ENCODE data around the gene FAM20A.

Gene FAM20A

GRCh38 chr17:68565661-68566441 is 35.3 kb downstream of the FAM20A start:
- no peak for DNase-seq (ENCODE audit: low read depth in 2 of 2)

DNA sequence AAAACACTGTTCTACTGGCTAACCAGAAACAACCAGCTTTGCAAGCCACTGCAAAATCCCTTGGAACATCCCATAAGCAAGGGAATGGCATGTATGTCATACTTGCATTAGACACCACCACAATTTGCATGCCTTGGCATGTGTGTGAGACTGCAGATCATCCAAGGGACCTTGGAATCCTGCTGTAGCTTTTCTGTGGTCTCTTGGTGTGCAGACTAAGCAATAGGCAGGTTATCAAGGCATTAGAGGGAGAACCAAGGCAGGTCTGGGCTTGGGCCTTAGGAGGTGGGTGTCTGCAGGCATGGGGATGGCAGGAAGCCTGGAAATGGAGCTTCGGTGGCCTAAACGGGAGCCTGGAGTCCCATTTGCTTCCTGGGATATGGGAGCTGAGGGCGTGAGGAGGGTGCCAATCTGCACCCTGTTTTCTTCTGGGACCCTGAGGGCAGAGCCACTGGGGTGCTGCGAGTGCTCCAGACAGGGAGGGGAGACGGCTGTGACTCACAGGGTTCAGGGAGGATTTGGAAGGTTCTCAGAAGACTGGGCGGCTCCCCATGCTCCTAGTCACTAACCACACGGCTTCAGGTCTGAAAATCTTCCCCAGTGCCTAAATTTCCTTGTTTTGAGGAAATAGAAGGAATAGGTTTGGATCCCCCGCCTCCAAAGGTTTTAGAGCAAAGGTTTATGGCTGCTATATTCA is 36.6 kb downstream of the FAM20A start:
- DNase-seq (ENCODE audit: low read depth in 2 of 2) = no peak

DNA sequence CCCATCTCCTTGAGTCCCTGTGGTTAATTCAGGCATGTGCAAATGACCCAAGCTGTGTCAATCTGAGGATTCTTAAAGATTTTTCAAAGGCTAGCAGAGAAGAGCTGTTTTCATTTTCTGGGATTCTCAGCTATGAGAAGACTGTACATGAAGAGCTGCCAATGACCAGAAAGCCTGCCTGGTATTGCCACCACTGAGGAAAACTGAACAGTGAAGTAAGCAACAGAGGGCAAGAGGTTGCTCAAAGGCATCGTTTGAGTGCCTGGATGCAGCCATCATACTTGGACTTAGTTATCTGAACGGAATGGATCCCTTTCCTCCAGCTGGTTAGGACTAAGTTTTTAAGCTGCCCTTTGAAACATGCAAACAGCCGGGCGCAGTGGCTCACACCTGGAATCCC is 38.4 kb downstream of the FAM20A start:
- DNase-seq (ENCODE audit: low read depth in 2 of 2) = no peak

- no peak for DNase-seq (ENCODE audit: low read depth in 2 of 2)
Observed at GRCh38 chr17:68560966-68561720, 40.0 kb downstream of the FAM20A start.

DNA sequence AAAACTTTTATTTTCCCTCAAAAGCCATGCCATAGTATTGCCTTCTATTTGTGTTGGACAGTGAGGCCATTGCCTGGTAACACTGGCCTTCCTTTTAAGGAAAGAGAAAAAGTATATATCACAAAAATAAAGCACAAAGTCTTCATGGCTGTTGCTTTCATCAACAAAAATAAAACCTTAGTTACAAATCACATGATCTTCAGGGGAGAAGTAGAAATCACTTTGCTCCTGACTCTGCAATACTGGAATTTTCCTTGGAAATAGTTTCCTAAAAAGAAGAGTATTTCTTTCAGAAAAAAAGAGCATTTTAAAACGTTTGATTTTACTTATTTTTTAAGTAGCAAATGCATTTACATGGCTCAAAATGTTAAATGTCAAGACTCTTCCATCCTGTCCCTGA is 41.9 kb downstream of the FAM20A start:
- DNase-seq (ENCODE audit: low read depth in 2 of 2) = no peak

DNA sequence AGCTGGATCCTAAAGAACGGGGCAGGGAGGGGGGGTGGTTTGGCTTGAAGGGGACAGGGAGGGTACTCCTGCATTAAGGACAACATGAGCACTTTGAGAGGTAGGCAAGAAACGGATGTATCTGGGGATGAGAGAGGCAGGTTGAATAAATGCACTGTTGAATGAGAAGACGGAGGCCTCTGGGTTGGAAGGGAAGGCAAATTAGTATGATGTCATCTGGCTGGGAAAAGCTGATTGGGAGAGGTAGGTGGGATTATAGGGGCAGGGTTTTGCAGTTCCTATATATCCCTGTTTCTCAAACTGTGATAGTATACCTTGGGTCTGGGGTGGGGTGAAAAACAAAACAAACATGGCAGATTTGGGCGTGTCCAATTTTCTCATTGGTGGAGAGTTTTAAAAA is 44.6 kb downstream of the FAM20A start:
- DNase-seq (ENCODE audit: low read depth in 2 of 2) = no peak

- no peak for DNase-seq (ENCODE audit: low read depth in 2 of 2)
Observed at GRCh38 chr17:68544111-68544915, 56.9 kb downstream of the FAM20A start.

GRCh38 chr17:68542698-68543463 is 58.3 kb downstream of the FAM20A start:
- DNase-seq (ENCODE audit: low read depth in 2 of 2) = no peak

- DNase-seq (ENCODE audit: low read depth in 2 of 2) = no peak
Observed at GRCh38 chr17:68541816-68542215, 59.4 kb downstream of the FAM20A start.

GRCh38 chr17:68540981-68541380 is 60.2 kb downstream of the FAM20A start:
- DNase-seq (ENCODE audit: low read depth in 2 of 2) = no peak

DNA sequence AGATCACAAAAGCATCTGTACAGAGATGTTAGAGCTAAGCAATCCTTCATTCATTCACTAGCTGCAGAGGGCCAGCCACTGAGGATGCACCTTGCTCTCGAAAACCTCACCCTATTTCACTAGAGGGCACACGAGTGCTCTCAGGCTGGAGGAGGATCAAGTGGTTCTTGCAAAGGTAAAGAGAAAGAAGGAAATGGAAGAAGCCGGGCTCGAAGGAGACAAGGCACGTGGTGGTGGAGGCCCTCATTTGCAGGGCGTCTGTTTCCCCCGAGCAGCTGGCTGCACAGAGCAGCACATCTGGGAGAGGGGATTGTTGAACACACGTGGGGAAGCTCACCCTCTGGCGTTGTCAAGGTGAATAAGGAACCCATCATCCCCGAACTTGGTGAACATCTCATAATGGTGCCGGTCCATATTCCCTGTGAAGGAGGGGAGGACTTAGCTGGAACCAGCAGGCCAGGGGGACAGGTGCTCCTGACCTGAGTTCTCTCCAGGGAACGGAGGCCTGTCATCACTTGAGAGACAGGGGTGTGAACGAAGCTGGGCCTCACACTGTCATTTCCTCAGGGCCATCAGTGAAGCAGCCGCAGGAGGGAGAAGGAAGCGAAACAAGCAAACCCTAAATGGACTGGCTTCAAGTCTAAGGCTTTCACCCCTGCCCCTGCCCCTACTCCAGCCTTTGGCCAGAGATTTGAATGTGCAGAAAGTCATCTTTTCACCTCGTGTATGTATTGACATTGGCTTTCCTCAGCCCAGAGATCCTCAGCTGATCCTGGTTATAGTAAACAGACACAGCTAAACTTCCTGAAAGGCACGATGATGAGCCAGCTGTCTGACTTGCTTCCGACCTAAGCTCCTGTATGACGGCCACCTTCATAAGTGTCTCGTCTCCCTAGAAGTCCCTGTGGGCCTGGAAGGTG is 61.4 kb downstream of the FAM20A start:
- DNase-seq (ENCODE audit: low read depth in 2 of 2) = no peak

DNA sequence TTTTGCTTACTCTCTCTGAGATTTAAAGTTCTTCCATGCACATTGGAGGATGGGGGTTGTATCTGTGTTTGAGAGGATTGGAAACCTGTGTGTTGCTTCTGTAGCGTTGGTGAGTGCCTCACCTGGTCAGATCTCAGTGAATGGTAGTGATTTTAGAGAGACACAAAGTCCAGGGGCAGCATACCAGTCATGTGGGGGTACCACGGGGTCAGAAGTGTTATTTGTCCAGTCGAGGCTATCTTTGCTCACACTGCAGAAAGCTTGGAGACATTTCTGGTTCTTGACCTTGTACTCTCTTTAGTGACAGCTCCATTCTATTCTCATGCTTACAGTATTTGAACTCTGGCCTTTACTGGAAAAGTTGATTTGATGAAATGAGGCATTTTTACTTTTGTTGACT is 65.2 kb downstream of the FAM20A start:
- no peak for DNase-seq (ENCODE audit: low read depth in 2 of 2)

GRCh38 chr17:68534695-68535088 is 66.5 kb downstream of the FAM20A start:
- no peak for DNase-seq (ENCODE audit: low read depth in 2 of 2)

- DNase-seq (ENCODE audit: low read depth in 2 of 2) = no peak
Observed at GRCh38 chr17:68533887-68534694, 67.1 kb downstream of the FAM20A start.

DNA sequence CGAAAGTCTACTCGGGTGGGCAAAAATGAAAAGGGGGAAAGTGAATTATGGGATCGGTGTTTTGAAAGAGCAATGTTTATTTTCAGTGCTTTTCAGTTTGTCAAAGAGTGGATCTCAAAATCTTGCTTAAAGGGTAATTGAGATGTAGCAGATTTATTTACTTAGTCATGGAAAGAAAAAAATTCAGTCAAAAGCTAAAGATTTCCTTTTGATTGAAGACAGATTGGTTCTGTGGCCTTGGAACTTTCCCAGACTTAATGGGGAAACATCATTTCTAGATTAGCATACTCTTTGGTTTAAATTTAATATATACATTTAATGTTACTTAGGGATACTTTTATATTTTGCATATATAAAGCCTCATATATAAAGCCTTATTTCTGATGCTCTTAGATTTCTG is 68.3 kb downstream of the FAM20A start:
- DNase-seq (ENCODE audit: low read depth in 2 of 2) = no peak

GRCh38 chr17:68531252-68531651 is 69.9 kb downstream of the FAM20A start:
- no peak for DNase-seq (ENCODE audit: low read depth in 2 of 2)

DNA sequence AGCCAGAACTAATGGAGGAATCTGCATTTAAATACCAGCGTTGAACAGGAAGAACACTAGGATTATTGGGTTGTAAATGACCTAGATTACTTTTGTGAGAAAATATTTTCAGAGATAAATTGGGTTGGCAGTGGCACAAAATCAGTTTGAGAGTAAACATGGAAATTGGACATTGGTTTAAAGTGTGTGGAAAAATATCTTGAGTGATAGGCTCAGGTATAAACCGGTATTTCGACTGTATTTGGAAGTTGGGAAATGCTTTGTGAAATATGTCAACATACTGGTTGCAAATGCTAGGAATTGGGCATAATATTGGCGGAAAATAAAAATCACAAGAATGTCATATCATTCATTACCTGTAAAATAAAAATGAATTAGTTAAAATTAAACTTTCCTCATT is 73.9 kb downstream of the FAM20A start:
- no peak for DNase-seq (ENCODE audit: low read depth in 2 of 2)

DNA sequence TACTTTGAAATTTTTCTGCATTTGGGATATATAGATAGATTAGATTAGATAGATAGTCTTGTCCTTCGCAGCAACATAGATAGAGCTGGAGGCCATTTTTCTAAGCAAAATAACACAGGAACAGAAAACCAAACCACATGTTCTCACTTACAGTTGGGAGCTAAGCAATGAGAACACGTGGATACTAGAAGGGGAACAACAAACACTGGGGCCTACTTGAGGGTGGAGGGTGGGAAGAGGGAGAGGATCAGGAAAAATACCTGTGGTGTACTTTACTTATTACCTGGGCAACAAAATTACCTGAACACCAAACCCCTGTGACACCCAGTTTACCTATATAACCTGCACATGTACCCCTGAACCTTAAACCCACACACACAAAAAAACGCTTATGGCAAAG is 74.6 kb downstream of the FAM20A start:
- DNase-seq (ENCODE audit: low read depth in 2 of 2) = no peak

- DNase-seq (ENCODE audit: low read depth in 2 of 2) = no peak
Observed at GRCh38 chr17:68522266-68522665, 78.9 kb downstream of the FAM20A start.
